SK-N-SH treated with all-trans-retinoic acid at 6 μM for 48 hours (cell line): ENCODE measurements around the gene ZNF385B.

Experiments
- OSR1 ChIP-seq: fragments of 250-450 bp; sonication (Bioruptor Pico); IDR thresholded peaks from 2 replicates; pipeline ENCODE4 v1.8.0; 2022; ENCODE audit warnings: moderate library complexity, mild to moderate bottlenecking, inconsistent platforms
- ZNF565 ChIP-seq: fragments of 450-650 bp; formaldehyde crosslinking; conservative IDR thresholded peaks from 2 replicates; pipeline ENCODE4 v1.5.0; 2020; ENCODE audit warnings: low read depth, mild to moderate bottlenecking, moderate library complexity
- TF ChIP-seq, protein P1 (sequence below): fragments of 250-450 bp; sonication (Bioruptor Pico); IDR thresholded peaks from 2 replicates; pipeline ENCODE4 v1.8.0; 2021; ENCODE audit warnings: low read depth, mild to moderate bottlenecking, moderate library complexity, borderline replicate concordance

DNA sequence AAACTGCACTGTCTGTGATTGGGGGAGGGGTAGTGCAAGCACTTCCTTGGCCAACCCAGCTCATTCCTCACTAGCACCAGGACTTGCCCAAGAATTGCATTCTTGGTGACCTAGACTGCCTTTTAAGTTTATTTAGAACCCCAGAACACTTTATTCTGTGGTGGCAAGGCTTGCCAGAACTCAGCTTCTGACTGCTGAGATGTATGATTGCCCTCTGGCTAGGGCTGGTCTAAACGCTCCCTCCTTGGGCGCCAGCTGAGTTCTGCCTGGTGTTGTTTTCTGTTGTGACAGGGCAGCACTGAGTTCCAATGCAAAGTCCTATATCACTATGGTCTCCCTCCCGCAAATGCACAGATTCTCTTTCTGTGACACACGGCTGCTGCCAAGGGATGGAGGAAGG, 247.7 kb downstream of the ZNF385B start:
- TF ChIP-seq, protein P1, sequence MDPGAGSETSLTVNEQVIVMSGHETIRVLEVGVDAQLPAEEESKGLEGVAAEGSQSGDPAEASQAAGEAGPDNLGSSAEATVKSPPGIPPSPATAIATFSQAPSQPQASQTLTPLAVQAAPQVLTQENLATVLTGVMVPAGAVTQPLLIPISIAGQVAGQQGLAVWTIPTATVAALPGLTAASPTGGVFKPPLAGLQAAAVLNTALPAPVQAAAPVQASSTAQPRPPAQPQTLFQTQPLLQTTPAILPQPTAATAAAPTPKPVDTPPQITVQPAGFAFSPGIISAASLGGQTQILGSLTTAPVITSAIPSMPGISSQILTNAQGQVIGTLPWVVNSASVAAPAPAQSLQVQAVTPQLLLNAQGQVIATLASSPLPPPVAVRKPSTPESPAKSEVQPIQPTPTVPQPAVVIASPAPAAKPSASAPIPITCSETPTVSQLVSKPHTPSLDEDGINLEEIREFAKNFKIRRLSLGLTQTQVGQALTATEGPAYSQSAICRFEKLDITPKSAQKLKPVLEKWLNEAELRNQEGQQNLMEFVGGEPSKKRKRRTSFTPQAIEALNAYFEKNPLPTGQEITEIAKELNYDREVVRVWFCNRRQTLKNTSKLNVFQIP (CRISPR knock-in tag), result no peak
- TF ChIP-seq ZNF565 (CRISPR knock-in tag), result no peak
- TF ChIP-seq OSR1 (CRISPR knock-in tag), result no peak
